HL-60/S4 treated with retinoic acid at 250 ng/mL for 4 days and 3 days (cell line): ENCODE measurements around the gene ATP8A2.

ENCODE experiments used
- in situ Hi-C: fragments of 300-500 bp; cut with MboI; formaldehyde crosslinking; loops from 2 replicates; pipeline ENCODE4 v1.7.0; 2022; ENCODE audit warnings: low sequenced_read_pairs

Gene ATP8A2

DNA sequence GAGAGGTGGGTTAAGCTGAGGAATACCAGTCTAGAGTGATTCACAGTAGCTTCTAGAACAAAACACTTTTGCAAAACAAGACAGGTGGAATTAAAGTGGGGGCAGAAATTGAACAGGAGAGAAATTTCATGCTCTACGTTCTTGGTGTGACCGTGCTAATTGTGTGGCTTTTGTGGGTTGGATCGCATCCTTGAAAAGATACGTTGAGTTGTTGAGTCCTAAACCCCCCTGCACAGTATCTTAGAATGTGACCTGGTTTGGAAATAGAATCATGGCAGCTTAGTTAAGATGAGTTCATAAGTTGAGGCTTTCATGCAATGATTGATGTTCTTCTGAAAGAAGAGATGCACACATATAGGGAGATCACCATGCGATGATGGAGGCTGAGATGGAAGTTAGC is 308.2 kb downstream of the ATP8A2 start:
- in situ Hi-C loops = no loop called here

DNA sequence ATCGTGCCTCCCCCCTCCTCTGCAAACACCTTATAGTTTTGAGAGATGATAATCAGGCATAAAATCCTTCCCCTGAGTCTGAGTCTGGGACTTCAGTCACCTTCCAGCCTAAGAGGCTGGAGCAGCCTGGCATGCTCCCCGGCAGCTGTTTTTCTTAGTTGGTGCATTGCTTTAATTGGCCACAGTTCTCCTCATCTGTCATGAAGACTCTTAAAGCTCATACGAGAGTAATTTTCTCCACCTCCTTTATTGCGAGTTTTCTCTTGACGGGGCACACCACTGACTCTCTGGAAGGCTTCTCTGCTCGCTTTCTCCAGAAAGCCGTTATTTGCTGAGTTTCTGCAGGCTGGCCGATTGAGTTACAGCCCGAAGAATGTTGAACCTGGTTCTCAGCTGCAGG is 310.5 kb downstream of the ATP8A2 start:
- in situ Hi-C loops = no loop called here

DNA sequence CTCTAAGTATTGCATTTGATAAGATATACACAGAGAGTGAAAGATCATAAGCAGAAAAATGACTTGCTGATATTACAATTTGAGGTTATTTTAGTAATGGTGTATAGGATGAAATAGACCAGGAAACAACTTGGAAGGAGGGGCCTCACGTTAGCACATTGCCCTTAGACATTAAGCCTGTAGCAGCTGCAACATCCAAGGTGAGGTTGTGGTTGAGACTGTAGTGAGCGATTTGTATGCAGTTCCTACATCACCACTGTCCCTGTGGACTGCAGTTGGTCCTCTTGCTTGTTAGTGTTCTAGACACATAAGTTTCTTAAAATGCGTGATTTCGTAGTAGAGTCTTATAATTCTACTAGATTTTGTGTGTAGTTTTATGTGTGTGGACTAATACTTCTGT is 311.3 kb downstream of the ATP8A2 start:
- in situ Hi-C loops = no loop called here

DNA sequence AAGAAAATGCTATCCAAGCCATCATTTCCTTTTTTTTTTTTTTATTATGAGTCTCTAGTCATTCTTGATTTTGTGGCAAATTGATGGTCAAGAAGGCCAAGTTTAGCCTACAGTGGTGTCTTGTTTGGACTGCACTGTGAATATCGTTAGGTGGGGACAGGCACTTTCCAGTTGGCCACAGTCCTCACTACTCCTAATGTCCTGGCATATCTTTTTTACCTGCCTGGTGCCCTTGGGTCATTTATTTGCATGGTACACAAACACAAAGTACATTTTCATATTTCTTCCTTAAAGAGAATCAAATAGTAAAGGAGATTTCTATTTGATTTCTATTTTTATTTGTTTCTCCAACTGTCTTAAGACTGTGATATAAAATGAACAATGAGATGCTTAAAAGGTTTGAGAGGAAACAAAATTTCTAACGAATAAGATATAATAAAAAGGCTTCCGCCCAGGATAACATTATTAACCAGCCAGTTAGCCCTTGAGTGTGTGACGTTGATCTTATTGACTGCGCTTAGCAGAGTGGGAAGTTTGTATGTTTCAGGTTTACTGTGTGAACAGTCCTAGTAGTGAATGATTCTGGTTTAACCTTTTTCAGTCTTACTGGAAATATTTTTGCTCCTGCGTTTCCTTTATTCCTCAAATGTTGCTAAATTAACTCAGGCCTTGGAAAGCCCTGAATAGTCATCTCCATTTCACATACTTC is 312.0 kb downstream of the ATP8A2 start:
- in situ Hi-C loops = no loop called here

DNA sequence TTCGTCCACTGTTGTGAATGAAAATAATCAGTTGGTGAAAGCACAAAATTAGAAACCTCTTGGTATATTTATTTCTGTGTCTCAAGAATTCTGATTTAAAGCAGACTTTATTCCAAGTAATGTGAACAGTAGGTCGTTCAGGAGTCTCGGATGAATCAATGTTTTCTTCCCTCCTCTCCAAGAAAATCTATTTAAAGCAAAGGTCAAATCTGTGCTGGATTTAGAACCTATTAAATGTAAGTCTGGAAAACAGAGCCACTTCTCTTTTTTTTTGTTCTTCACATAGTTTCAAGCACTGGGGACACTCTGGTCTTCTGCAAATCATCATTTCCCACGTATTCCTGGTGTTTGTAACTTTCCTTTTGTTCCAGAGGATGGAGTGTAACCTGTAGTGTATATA is 312.7 kb downstream of the ATP8A2 start:
- in situ Hi-C loops = no loop called here

DNA sequence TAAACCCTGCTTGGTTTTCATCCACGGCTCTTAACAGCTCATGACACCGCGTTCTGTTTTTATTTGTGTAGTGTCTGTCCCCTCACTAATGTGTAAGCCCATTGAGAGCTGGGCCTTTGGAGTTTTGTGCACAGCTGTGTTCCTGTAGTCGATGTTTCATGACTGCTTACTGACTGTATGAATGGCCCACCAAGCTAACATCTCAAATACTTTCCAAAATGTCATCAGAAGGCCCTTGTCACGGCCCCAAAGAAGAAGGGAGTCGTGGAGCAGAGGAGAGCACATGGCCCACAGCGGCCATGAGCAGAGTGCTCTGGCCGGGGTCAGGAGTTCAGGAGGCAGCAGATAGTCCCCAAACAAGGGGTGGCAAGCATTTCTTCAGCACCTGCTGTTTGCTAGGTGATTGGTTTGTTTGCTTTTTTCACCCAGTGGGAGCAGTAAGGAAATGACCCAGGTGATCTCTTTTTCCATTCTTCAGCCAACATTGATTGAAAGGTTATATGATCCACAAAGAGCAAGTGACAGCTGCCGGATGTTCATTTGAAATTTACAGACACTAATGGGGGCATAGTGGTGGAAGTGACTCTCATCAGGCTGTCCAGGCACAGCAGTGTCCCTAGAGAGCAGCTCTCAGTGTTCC is 315.2 kb downstream of the ATP8A2 start:
- in situ Hi-C loops = no loop called here

DNA sequence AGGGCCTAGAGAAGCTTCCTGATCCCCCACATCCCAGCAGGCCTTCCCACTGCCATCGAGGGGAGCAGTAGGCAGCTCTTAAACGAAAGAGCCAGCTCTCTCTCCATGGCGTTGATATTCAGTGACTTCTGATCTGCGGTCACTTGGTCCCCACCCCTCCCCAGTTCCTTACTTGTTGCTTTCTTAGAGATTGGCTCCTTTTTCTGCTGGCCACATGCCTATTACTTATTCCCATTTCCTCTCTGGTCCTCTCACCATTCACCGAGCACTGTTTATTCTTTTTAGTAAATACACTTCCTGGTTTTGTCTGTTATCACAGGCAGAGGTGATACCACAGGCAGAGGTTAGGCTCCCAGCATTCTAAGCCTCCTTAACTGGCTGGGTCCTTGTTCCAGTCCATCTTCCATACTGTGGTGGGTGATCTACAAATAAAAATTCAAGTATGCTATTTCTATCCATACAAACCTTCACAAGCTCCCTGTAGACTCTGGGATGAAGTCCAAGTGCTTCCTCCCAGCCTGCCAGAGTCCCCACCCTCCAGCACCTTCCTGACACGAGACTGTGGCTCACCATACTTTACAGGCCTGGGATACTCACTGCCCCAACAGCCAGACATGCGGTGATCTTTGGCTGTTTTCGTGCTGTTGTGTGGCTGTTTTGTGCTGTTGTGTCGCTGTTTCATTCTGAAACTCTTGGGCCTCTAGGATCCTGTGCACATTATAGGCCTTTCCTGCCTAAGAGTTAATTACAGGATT is 315.9 kb downstream of the ATP8A2 start:
- in situ Hi-C loops = no loop called here

DNA sequence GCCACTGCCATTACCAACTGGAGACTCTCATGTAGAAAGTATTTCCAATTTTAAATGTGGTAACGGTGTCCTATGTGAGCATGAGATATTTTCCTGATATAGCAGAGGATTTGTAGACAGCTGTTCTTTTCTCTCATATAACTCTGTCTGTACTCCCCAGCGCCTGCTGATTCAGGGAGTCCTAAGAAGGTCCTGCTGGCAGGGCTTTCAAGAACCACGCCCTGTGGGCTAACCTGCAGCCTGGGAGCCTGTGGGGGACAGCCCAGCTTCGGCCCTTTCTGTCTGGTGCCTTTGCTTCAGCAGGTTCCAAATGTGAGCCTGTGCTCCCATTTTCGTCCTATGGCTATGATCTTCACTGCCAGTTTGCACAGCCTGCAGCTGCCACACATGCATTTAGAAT is 316.8 kb downstream of the ATP8A2 start:
- in situ Hi-C loops = no loop called here

DNA sequence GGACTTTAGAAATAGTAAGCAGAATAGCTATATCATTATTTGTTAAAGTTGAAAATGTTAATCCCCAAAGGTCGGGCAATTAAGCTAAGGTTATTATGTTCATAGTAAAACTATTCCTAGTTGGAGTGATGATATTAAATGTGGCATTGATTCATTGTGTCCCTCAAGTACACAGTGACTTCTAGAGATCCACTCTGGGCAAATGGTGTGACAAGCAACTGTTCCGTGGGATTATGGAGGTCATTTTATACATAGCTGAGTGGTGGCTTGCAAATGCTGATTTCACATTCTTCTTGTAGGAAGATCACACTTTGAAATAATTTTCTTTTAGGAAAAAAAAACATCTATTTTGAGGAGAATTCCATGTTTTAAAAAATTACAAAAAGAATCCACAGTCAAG is 317.8 kb downstream of the ATP8A2 start:
- in situ Hi-C loops = no loop called here

DNA sequence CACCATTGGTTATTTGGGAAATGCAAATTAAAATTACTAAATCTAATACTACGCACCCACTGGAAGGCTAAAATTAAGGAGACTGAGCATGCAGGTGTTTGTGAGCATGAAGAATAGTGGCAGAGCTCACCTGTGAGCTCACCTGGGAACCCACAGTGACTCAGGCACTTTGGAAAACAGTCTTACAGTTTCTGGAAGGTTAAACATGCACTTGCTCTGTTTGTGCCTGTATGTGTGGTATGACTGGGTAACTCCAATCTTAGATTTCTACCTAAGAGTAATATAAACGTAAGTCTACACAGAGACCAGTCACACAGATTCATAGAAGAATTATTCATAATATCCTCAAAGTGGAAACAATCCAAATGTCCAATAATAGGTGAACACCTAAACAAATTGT is 318.8 kb downstream of the ATP8A2 start:
- in situ Hi-C loops = no loop called here

DNA sequence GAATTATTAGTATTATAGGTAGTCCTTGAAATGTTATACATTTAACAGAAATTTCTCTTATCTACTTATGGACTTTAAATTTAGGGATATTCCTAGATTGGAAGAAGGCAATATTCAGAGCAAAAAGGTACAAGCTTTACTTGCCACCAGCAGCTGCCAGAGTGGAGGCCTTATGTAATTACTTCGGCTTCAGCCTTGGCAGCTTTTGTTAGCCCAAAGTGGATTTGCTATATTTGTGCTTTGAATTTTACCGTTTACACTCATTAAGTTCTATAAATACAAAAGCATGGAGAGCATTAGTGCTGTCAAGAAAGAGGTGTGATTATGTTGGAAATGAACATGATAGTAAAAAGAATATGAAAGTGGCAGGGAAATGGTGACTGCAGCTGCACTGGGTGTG is 319.9 kb downstream of the ATP8A2 start:
- in situ Hi-C loops = no loop called here

DNA sequence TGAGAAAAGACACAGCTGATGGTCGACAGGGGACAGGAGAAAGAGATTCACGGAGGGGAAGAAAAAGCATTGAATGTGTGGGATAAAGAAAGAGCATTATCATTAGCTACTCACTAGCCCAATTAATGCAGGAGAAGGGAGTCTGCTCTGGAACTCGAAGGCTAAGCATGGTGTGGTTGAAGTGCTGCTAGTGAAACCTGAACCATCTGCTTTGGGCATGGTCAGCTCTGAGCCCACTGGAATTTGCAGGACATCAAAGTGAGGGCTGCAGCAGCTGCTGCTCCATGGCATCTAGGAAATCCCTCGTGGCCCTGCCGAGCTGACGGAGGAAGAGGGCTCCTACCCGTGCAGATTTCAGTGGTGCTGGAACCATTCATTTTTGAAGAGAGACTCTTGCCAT is 320.3 kb downstream of the ATP8A2 start:
- in situ Hi-C loops = no loop called here

DNA sequence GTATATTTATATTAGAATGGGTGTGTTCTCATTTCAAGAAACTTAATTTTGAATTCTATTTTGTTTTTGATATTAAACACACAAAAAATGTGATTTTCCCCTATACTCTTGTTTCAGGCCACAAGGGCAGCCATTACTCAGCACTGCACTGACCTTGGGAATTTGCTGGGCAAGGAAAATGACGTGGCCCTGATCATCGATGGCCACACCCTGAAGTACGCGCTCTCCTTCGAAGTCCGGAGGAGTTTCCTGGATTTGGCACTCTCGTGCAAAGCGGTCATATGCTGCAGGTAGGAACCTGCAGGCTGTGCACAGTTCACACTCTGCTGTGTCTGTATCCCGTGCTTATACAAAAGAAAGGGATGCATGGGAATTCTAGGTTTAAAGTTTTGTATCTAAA is 327.3 kb downstream of the ATP8A2 start:
- in situ Hi-C loops = no loop called here

DNA sequence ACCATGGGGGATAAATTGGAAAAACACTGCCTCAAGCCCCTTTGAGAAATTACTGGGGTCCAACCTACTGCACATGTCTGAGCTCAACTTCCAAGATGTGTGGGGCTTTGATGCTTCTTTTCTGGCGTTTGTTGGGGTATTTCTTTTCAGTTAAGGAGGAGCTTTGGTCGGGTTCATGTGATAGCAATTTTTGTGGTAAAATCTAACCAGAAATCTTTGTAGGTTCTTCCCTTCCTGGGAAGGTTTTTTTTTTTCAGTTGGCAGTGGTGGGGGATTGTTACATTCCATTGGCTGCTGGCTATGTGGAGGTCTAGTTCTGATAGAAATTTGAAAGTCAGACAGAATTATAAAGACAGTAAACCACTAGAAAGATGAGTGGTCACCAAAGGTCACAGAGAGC is 327.8 kb downstream of the ATP8A2 start:
- in situ Hi-C loops = no loop called here

DNA sequence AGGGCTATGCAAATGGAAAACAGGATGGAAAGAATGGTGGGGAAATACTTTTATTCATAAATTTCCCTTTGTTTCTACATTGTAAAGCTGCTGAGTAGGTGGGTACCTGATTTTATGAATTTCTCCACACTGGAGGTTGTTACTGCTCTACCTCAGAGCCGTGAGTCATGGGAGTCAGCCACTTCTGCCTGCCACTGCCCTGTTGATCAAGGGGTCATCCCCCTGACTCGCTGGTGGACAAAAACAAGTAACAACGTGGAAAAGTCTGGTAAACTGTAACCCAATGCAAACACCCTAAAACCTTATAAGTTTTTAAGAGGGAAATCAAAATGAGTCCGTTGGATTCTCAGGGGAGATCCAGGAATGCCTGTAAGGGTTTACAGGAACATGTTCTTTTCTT is 329.5 kb downstream of the ATP8A2 start:
- in situ Hi-C loops = no loop called here

DNA sequence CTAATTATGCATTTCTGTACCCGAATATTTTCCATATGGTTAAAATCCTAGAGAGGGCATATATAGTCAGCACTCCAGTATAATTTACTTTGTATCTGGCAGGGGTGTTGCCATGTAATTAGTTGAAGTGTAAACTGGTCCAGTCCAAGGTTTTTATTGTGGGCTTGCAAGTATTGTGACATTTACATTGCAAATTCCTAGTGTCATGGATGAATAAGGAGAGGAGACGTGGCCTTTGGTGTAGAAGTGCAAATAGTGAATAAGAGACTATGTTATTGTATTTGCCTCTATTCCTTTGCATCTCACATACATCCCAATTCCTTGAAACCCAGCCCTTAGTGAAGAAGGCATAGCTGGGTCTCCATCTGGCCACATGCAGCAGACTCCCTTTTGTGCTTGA is 330.6 kb downstream of the ATP8A2 start:
- in situ Hi-C loops = no loop called here

DNA sequence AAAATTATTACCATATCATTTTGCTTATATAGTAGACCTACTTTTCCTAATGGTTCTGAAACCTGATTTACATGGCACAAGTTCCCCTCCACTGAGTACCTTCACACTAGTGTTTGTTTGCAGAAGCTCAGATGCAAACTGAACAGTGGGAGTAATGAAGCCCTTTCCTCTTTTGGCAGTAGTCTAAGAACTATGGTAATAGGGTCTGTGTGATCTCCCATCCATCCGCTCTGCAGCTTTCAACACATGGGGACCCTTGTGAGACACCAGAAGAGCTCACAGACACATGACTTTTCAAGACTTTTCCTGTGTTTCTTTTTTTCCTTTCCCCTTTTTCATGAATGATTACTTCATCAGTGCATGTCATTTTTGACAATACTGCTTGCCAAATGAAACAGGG is 336.0 kb downstream of the ATP8A2 start:
- in situ Hi-C loops = no loop called here

DNA sequence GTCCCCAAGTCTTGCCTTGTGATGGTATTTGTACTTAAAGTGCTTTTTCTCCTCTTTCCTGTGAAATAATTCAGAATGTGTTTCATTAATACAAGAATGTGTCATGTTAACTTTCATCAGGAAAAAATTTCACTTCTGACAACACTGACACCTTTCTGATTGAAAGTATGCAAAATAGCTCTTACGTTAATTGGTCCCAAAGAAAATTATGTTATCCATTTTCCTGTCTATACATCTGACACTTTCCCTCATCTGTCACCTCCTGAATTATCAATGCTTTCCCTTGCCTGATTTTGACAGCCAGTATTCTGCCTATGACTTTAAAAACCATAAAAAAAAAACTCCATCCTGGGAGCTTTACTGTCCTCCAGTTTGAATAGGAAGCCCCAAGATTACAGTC is 336.5 kb downstream of the ATP8A2 start:
- in situ Hi-C loops = no loop called here

DNA sequence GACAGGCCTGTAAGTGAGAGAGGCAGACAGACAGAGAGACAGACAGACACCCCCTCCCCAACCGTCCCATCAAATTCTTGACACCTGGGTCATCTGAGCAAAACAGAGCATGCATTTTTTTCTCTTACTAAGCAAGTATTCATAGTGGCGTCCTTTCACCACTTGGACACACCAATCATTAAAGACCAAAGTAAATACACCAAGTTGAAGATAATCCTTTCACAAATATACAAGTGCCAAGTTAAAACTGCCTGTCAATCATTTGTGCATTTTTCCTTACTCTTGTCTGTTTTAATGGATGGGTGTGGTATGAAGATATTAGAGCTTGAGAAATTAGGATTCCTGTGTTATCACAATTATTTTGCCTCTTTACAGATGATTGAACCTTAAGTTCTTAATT is 337.3 kb downstream of the ATP8A2 start:
- in situ Hi-C loops = no loop called here

DNA sequence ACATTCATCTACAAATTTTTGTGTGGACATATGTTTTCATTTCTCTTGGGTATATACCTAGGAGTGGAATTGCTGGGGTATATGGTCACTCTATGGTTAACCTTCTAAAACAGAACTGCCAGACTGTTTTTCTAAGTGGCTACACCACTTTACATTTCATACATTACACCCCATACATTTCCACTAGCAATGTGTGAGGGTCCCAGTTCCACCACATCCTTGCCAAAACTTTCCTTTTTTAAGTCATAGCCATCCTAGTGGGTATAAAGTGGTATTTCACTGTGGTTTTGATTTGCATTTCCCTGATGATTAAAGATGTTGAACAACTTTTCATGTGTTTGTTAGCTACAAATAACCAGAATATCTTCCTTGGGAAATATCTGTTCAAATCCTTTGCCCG is 344.0 kb downstream of the ATP8A2 start:
- in situ Hi-C loops = no loop called here

DNA sequence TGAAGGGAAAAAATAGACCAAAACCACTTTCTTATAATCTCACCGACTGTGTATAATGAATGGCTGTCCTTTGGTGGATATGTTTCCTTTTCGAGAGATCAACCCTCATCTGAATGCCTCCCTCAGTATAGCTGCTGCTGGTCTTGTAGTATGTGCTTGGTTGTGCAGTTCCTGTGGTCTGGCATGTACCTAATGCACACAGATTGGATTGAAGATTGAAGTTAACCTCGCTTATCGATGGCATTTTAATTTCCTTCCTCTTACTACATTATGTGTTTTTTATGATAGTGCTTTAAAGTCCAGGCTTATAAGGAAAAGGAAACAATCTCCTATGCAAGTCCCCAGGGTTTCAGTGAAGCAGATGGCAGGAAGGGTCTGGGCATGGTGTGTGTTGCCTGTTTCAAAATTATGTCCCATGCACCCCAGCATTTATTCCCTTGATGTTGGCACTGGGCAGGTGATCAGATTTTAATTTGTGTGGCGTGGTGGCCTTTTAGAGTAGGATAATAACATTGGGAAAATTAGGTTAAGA is 346.0 kb downstream of the ATP8A2 start:
- in situ Hi-C loops = no loop called here

DNA sequence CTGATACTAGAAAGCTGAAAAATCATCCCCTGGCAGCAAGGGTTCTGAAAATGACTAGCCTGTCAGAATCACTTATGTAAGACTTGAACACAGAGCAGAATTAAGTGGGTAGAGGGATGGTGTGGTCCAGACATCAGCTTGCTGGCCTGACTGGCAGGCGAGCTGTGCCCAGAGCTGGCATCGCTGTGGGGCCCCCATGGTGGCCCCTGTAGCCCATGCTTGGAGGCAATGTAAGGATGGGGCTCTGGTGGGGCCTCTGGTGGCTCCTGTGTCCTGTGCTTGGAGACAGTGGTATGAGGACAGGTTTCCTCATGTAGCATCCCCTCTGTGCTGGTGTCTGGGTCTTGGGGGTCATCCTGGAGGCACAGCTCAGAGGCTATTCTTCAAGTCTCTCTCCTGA is 347.9 kb downstream of the ATP8A2 start:
- in situ Hi-C loops = no loop called here
